Sigmoid colon (tissue), 4 donors: Measurements from ENCODE around the gene RCOR2.

ENCODE experiments used
- POLR2A ChIP-seq, 2 donors: fragments of 450-650 bp; IDR thresholded peaks; one replicate each; pipeline ENCODE4 v1.6.1; 2016; ENCODE audit warnings: antibody characterized with exemption in 2 of 2, mild to moderate bottlenecking in 2 of 2, moderate library complexity in 2 of 2
- POLR2AphosphoS5 ChIP-seq, 4 donors: sonication (generic); formaldehyde crosslinking; IDR thresholded peaks; one replicate each; pipeline ENCODE4 v1.6.1; 2017; ENCODE audit warnings: antibody characterized with exemption in 4 of 4
- TF ChIP-seq, protein P1 (sequence below), 4 experiments: fragments of 450-650 bp in 3 of 4; fragments of 200-600 bp in 1 of 4; IDR thresholded peaks; one replicate each; pipeline ENCODE4 v1.5.1; 2016 to 2019; ENCODE audit warnings: antibody characterized with exemption in 4 of 4, mild to moderate bottlenecking in 3 of 4, moderate library complexity in 2 of 4

DNA sequence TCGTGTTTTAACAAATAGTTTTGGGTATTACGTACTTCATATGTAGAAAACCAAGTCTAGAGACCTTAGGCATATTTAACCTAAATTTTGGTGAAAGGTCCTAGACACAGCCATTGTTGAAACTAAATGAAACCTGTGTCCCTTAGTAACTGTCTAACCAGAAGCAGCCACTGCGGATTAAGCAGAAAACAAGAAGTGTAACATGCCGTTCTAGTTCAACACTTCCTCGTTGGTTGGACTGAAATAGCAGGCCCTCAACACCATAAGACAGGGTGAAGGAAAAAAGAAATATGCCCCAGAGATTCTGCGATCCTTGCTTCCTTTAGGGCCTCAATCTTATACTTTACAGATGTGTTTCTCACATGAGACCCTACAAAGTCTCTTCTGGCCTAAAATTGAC, 23.8 kb upstream of the RCOR2 start:
- TF ChIP-seq, protein P1, sequence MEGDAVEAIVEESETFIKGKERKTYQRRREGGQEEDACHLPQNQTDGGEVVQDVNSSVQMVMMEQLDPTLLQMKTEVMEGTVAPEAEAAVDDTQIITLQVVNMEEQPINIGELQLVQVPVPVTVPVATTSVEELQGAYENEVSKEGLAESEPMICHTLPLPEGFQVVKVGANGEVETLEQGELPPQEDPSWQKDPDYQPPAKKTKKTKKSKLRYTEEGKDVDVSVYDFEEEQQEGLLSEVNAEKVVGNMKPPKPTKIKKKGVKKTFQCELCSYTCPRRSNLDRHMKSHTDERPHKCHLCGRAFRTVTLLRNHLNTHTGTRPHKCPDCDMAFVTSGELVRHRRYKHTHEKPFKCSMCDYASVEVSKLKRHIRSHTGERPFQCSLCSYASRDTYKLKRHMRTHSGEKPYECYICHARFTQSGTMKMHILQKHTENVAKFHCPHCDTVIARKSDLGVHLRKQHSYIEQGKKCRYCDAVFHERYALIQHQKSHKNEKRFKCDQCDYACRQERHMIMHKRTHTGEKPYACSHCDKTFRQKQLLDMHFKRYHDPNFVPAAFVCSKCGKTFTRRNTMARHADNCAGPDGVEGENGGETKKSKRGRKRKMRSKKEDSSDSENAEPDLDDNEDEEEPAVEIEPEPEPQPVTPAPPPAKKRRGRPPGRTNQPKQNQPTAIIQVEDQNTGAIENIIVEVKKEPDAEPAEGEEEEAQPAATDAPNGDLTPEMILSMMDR (IDR thresholded peaks at IDR 0.05): no peak
- no peak for TF ChIP-seq POLR2A (IDR thresholded peaks at IDR 0.05)
- no peak for TF ChIP-seq POLR2AphosphoS5 (IDR thresholded peaks at IDR 0.05)
